Chondrocyte (in vitro differentiated cells): ENCODE measurements around the gene NXPE2. TPM values are rescaled to one million over a fixed set of nuclear protein-coding genes. Genes with fewer than 3 reads are reported as not detected.
A peak's percentile ranks its signal among the peaks of the same experiment; 100 is the strongest.

Experiments
- DNase-seq: peaks from one replicate; pipeline ENCODE4 v3.0.0; 2021; ENCODE audit warnings: mixed read lengths, low spot score
- H3K27ac Mint-ChIP-seq: one replicate; pipeline ENCODE4 v1.8.0; 2021; ENCODE audit warnings: mild to moderate bottlenecking, moderate library complexity, mixed read lengths; ENCODE audit not compliant: unreplicated experiment
- H3K27me3 Mint-ChIP-seq: 2 replicates; pipeline ENCODE4 v1.8.0; 2021; ENCODE audit warnings: low read depth, mixed read lengths
- H3K36me3 Mint-ChIP-seq: 2 replicates; pipeline ENCODE4 v1.8.0; 2021; ENCODE audit warnings: low read depth, mixed read lengths
- H3K4me1 Mint-ChIP-seq: 2 replicates; pipeline ENCODE4 v1.8.0; 2021; ENCODE audit warnings: low read depth, mild to moderate bottlenecking, mixed read lengths
- H3K4me3 Mint-ChIP-seq: one replicate; pipeline ENCODE4 v1.8.0; 2021; ENCODE audit warnings: mild to moderate bottlenecking, moderate library complexity, mixed read lengths; ENCODE audit not compliant: unreplicated experiment
- H3K9me3 Mint-ChIP-seq: 2 replicates; pipeline ENCODE4 v1.8.0; 2021; ENCODE audit warnings: low read depth, mixed read lengths
- total RNA-seq: library from RNA; stranded (reverse); gene quantifications from 3 replicates; pipeline ENCODE4 v1.2.1, GENCODE V29; 2021
- TF ChIP-seq, protein P1 (sequence below): fragments of 200-600 bp; sonication (generic); IDR thresholded peaks from 2 replicates; pipeline ENCODE4 v1.5.0; 2021; ENCODE audit warnings: antibody characterized with exemption, mild to moderate bottlenecking, moderate library complexity

NXPE2 gene
- total RNA-seq, 1 donor from 2014 or later = not detected

DNA sequence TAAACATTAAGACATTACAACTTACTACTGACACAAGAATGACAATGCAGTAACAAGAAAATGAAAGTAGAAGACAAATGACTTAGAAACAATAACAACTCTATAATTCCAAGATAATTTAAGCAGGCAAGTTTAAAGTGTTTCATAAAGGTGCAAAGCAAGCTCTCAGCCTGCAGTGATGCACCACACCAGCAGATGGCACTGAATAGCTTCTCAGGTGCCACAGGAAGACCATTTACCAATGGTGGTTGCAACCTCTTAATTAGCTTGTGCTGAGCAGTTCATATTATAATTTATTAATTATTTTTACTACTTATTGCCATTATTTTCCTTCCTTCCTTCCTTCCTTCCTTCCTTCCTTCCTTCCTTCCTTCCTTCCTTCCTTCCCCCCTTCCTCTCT, 60.6 kb downstream of the NXPE2 start:
- DNase-seq = no peak
- TF ChIP-seq, protein P1, sequence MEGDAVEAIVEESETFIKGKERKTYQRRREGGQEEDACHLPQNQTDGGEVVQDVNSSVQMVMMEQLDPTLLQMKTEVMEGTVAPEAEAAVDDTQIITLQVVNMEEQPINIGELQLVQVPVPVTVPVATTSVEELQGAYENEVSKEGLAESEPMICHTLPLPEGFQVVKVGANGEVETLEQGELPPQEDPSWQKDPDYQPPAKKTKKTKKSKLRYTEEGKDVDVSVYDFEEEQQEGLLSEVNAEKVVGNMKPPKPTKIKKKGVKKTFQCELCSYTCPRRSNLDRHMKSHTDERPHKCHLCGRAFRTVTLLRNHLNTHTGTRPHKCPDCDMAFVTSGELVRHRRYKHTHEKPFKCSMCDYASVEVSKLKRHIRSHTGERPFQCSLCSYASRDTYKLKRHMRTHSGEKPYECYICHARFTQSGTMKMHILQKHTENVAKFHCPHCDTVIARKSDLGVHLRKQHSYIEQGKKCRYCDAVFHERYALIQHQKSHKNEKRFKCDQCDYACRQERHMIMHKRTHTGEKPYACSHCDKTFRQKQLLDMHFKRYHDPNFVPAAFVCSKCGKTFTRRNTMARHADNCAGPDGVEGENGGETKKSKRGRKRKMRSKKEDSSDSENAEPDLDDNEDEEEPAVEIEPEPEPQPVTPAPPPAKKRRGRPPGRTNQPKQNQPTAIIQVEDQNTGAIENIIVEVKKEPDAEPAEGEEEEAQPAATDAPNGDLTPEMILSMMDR = peak; percentile 80
- Mint-ChIP-seq H3K9me3 (peaks cover 13% of the 10 kb centered on the region), H3K36me3 (peaks cover 4% of the 10 kb centered on the region), H3K27ac (no peak overlapping the region), H3K4me1 (no peaks in the 10 kb centered on the region), H3K27me3 (peaks cover 20% of the 10 kb centered on the region), H3K4me3 (no peak overlapping the region)

DNA sequence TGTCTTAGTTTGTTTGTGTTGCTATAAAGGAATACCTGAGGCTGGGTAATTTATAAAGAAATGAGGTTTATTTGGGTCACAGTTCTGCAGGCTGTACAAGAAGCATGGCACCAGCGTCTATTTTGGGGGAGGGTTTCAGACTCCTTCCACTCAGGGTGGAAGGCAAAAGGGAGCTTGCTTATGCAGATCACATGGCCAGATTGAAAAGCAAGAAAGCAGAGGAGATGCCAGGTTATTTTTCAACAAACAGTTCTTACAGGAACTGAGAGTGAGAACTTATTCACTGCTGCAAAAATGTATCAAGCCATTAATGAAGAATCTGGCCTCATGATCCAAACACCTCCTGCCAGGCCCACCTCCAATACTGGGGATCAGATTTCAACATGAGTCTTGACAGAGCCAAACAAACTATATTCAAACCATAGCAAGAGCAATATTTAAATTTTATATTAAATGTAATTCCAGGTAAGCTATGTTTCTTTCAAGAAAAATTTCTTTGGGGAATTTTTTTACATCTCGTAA, 66.9 kb downstream of the NXPE2 start:
- no peak overlapping the region for H3K4me3 Mint-ChIP-seq
- DNase-seq = no peak
- peaks cover 4% of the 10 kb centered on the region for H3K36me3 Mint-ChIP-seq
- H3K9me3 Mint-ChIP-seq = peaks cover 13% of the 10 kb centered on the region
- H3K4me1 Mint-ChIP-seq = no peaks in the 10 kb centered on the region
- H3K27ac Mint-ChIP-seq = no peak overlapping the region
- TF ChIP-seq, protein P1 = no peak
- H3K27me3 Mint-ChIP-seq = peaks cover 22% of the 10 kb centered on the region

DNA sequence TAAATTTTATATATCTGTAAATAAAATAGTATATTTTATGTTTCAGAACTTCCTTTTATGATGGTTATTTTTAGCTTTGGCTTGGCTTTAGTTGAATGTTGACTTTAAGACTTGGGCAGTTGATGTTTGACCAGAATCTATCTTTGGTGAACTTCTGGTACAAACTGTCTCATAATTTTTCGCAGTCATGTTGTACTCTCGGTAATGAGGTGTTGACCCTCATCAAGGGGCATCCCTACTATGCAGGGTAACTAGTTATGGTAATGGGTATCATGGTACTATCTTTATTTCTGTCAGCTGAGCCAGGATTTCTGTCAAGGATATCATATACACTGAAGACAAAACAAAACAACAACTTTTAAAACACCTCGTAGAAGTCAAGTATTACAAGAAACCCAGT, 67.7 kb downstream of the NXPE2 start:
- H3K4me1 Mint-ChIP-seq = no peaks in the 10 kb centered on the region
- H3K9me3 Mint-ChIP-seq = peaks cover 8% of the 10 kb centered on the region
- peaks cover 25% of the 10 kb centered on the region for H3K27me3 Mint-ChIP-seq
- no peak overlapping the region for H3K27ac Mint-ChIP-seq
- no peak overlapping the region for H3K4me3 Mint-ChIP-seq
- TF ChIP-seq, protein P1 = no peak
- H3K36me3 Mint-ChIP-seq = peaks cover 4% of the 10 kb centered on the region
- no peak for DNase-seq

Other genes with a start within 250 kb of the NXPE2 start
- gene REXO2, start 239.1 kb upstream of the NXPE2 start, total RNA-seq = 151 to 183 TPM (median 178 TPM) in 3 replicates
- not detected in 3 replicates for gene NXPE1, start 118.6 kb upstream of the NXPE2 start, total RNA-seq
- gene NXPE4, start 82.7 kb upstream of the NXPE2 start, total RNA-seq = not detected in 3 replicates